ENCODE results near the gene HMGA1.

DNA sequence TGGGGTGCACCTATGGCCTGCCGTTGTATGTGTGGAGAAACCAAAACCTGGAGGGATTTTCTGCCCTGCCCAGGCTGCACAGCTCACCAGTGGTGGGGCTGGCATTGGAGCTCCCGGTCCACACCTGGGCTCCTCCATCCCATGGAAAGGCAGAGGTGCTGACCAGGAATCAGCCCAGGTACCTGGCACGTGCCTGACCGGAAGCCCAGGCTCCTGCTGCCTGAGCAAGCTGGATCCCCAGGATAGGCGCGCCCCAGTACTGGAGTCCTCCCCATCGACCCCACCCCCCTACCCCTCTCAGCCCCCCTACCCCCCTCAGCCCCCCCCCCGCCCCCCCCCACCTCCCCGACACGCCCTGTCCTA, 39.9 kb upstream of the HMGA1 start:
- TF ChIP-seq, protein P1, sequence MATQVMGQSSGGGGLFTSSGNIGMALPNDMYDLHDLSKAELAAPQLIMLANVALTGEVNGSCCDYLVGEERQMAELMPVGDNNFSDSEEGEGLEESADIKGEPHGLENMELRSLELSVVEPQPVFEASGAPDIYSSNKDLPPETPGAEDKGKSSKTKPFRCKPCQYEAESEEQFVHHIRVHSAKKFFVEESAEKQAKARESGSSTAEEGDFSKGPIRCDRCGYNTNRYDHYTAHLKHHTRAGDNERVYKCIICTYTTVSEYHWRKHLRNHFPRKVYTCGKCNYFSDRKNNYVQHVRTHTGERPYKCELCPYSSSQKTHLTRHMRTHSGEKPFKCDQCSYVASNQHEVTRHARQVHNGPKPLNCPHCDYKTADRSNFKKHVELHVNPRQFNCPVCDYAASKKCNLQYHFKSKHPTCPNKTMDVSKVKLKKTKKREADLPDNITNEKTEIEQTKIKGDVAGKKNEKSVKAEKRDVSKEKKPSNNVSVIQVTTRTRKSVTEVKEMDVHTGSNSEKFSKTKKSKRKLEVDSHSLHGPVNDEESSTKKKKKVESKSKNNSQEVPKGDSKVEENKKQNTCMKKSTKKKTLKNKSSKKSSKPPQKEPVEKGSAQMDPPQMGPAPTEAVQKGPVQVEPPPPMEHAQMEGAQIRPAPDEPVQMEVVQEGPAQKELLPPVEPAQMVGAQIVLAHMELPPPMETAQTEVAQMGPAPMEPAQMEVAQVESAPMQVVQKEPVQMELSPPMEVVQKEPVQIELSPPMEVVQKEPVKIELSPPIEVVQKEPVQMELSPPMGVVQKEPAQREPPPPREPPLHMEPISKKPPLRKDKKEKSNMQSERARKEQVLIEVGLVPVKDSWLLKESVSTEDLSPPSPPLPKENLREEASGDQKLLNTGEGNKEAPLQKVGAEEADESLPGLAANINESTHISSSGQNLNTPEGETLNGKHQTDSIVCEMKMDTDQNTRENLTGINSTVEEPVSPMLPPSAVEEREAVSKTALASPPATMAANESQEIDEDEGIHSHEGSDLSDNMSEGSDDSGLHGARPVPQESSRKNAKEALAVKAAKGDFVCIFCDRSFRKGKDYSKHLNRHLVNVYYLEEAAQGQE (IDR thresholded peaks at IDR 0.05; ENCODE audit: borderline replicate concordance) = no peak
- TF ChIP-seq MXI1 (conservative IDR thresholded peaks at IDR 0.05; ENCODE audit: poor library complexity, severe bottlenecking) = no peak
